HG03280 (cell line): ENCODE data around the gene C19orf47.

Experiments
- ATAC-seq: cut with Tn5 transposase; IDR thresholded peaks from one replicate; pipeline ENCODE4 v1.9.1; 2021; ENCODE audit warnings: mild to moderate bottlenecking, moderate library complexity; ENCODE audit not compliant: unreplicated experiment

Gene C19orf47

GRCh38 chr19:40321076-40321475 is 27.1 kb downstream of the C19orf47 start:
- no peak for ATAC-seq

GRCh38 chr19:40320558-40320935 is 27.6 kb downstream of the C19orf47 start:
- ATAC-seq = no peak

GRCh38 chr19:40317338-40317737 is 30.9 kb downstream of the C19orf47 start:
- ATAC-seq = no peak

GRCh38 chr19:40315812-40316470 is 32.3 kb downstream of the C19orf47 start:
- no peak for ATAC-seq

GRCh38 chr19:40314656-40315055 is 33.5 kb downstream of the C19orf47 start:
- ATAC-seq = no peak

GRCh38 chr19:40313229-40313983 is 34.8 kb downstream of the C19orf47 start:
- ATAC-seq = no peak

- no peak for ATAC-seq
These were observed 35.7 kb downstream of the C19orf47 start for GRCh38 chr19:40312533-40312932.

- ATAC-seq = no peak
These were observed 38.5 kb downstream of the C19orf47 start for GRCh38 chr19:40309666-40310065.

- ATAC-seq = no peak
These were observed 42.8 kb downstream of the C19orf47 start for GRCh38 chr19:40305403-40305802.

GRCh38 chr19:40304306-40304705 is 43.9 kb downstream of the C19orf47 start:
- no peak for ATAC-seq

GRCh38 chr19:40303765-40304164 is 44.4 kb downstream of the C19orf47 start:
- no peak for ATAC-seq

GRCh38 chr19:40302224-40303011 is 45.8 kb downstream of the C19orf47 start:
- ATAC-seq = no peak

- no peak for ATAC-seq
These were observed 47.5 kb downstream of the C19orf47 start for GRCh38 chr19:40300668-40301067.

- no peak for ATAC-seq
These were observed 50.2 kb downstream of the C19orf47 start for GRCh38 chr19:40298026-40298425.

- ATAC-seq = no peak
These were observed 53.6 kb downstream of the C19orf47 start for GRCh38 chr19:40294560-40294959.

- no peak for ATAC-seq
These were observed 61.2 kb downstream of the C19orf47 start for GRCh38 chr19:40286971-40287421.

- ATAC-seq = no peak
These were observed 61.8 kb downstream of the C19orf47 start for GRCh38 chr19:40286235-40286970.

- peak; percentile 84 for ATAC-seq
These were observed 62.6 kb downstream of the C19orf47 start for GRCh38 chr19:40285353-40286234.

GRCh38 chr19:40284501-40285352 is 63.5 kb downstream of the C19orf47 start, which contains the start of gene AKT2:
Gene AKT2, minus strand, starts transcription at chr19:40285345. Its CDS starts 20,078 bp downstream, at chr19:40265267.
- ATAC-seq = peak; percentile 33
